Astrocyte (in vitro differentiated cells and primary cell): ENCODE measurements around the gene SCUBE1. TPM values are rescaled to one million over a fixed set of nuclear protein-coding genes. Genes with fewer than 3 reads are reported as not detected.

ENCODE experiments used
- DNase-seq: peaks from one replicate; pipeline ENCODE4 v3.0.0-alpha.2; 2010; ENCODE audit warnings: low read depth
- FAIRE-seq: peaks from 2 replicates; lab custom pipeline; 2011; peaks lifted over from hg19 to GRCh38; lab: Jason Lieb, UNC
- H2AFZ ChIP-seq: 2 replicates; pipeline ENCODE4 v1.6.0; 2012; ENCODE audit warnings: low read depth, low read length, inconsistent platforms
- H3K27ac ChIP-seq: 2 replicates; pipeline ENCODE4 v1.5.1; 2011; ENCODE audit warnings: low read depth, low read length, inconsistent platforms
- H3K27me3 ChIP-seq: 2 replicates; pipeline ENCODE4 v1.6.0; 2011; ENCODE audit warnings: low read length, inconsistent platforms; ENCODE audit not compliant: insufficient read depth
- H3K36me3 ChIP-seq: 2 replicates; pipeline ENCODE4 v1.5.1; 2011; ENCODE audit warnings: low read length, inconsistent platforms; ENCODE audit not compliant: insufficient read depth
- H3K4me1 ChIP-seq: 2 replicates; pipeline ENCODE4 v1.5.1; 2011; ENCODE audit warnings: low read length, inconsistent platforms; ENCODE audit not compliant: insufficient read depth
- H3K4me2 ChIP-seq: 2 replicates; pipeline ENCODE4 v1.6.0; 2012; ENCODE audit warnings: low read length, inconsistent platforms
- H3K4me3 ChIP-seq: 2 replicates; pipeline ENCODE4 v1.5.1; 2011; ENCODE audit warnings: low read depth, mild to moderate bottlenecking, low read length, inconsistent platforms; ENCODE audit not compliant: insufficient read depth
- H3K79me2 ChIP-seq: 2 replicates; pipeline ENCODE4 v1.6.0; 2012; ENCODE audit warnings: mild to moderate bottlenecking, low read length, inconsistent platforms; ENCODE audit not compliant: insufficient read depth
- H3K9ac ChIP-seq: 2 replicates; pipeline ENCODE4 v1.6.0; 2012; ENCODE audit warnings: mild to moderate bottlenecking, low read length, inconsistent platforms
- H3K9me3 ChIP-seq: 2 replicates; pipeline ENCODE4 v1.5.1; 2012; ENCODE audit warnings: low read depth, mild to moderate bottlenecking, low read length, inconsistent platforms; ENCODE audit not compliant: insufficient read depth
- H4K20me1 ChIP-seq: 2 replicates; pipeline ENCODE4 v1.6.0; 2012; ENCODE audit warnings: low read length, inconsistent platforms; ENCODE audit not compliant: insufficient read depth
- H3K27ac Mint-ChIP-seq: one replicate; pipeline ENCODE4 v1.8.0; 2021; ENCODE audit warnings: mild to moderate bottlenecking, mixed read lengths; ENCODE audit not compliant: unreplicated experiment
- H3K27me3 Mint-ChIP-seq: one replicate; pipeline ENCODE4 v1.8.0; 2021; ENCODE audit warnings: low read depth, mixed read lengths; ENCODE audit not compliant: unreplicated experiment
- H3K36me3 Mint-ChIP-seq: one replicate; pipeline ENCODE4 v1.8.0; 2021; ENCODE audit warnings: low read depth, mixed read lengths; ENCODE audit not compliant: unreplicated experiment
- H3K4me1 Mint-ChIP-seq: one replicate; pipeline ENCODE4 v1.8.0; 2021; ENCODE audit warnings: low read depth, mixed read lengths; ENCODE audit not compliant: unreplicated experiment
- H3K4me3 Mint-ChIP-seq: one replicate; pipeline ENCODE4 v1.8.0; 2021; ENCODE audit warnings: mild to moderate bottlenecking, moderate library complexity, mixed read lengths; ENCODE audit not compliant: unreplicated experiment
- H3K9me3 Mint-ChIP-seq: one replicate; pipeline ENCODE4 v1.8.0; 2021; ENCODE audit warnings: mild to moderate bottlenecking, mixed read lengths; ENCODE audit not compliant: unreplicated experiment
- CTCF ChIP-seq: IDR thresholded peaks from 2 replicates; pipeline ENCODE4 v1.5.1; 2011; ENCODE audit warnings: low read depth, mild to moderate bottlenecking, inconsistent platforms, low read length, moderate library complexity; ENCODE audit not compliant: insufficient read depth
- EZH2 ChIP-seq: IDR thresholded peaks from 2 replicates; pipeline ENCODE4 v1.6.1; 2012; ENCODE audit warnings: mild to moderate bottlenecking, low read length, inconsistent platforms; ENCODE audit not compliant: insufficient read depth
- total RNA-seq: library from RNA; stranded (reverse); gene quantifications from 2 replicates; pipeline ENCODE4 v1.2.1, GENCODE V29; 2021

Gene SCUBE1
- total RNA-seq, 1 donor from 2014 or later, result 0.07 TPM

- Histone ChIP-seq H4K20me1 (no peaks in the 10 kb centered on the region), H3K36me3 (no peaks in the 10 kb centered on the region), H3K27ac (no peak overlapping the region), H2AFZ (no peak overlapping the region), H3K9ac (no peak overlapping the region), H3K4me2 (no peak overlapping the region), H3K27me3 (peaks cover 2% of the 10 kb centered on the region), H3K4me3 (no peak overlapping the region), H3K9me3 (no peaks in the 10 kb centered on the region), H3K4me1 (no peaks in the 10 kb centered on the region), H3K79me2 (no peaks in the 10 kb centered on the region)
- Mint-ChIP-seq H3K27me3 (peaks cover 27% of the 10 kb centered on the region), H3K36me3 (no peaks in the 10 kb centered on the region), H3K4me1 (no peaks in the 10 kb centered on the region), H3K9me3 (no peaks in the 10 kb centered on the region), H3K27ac (no peak overlapping the region), H3K4me3 (no peak overlapping the region)
- FAIRE-seq (no peak), DNase-seq (no peak)
- TF ChIP-seq EZH2 (no peak), CTCF (no peak)
These were observed 130.1 kb downstream of the SCUBE1 start for GRCh38 chr22:43213051-43213450.

- Histone ChIP-seq H3K4me2 (no peak overlapping the region), H3K79me2 (no peaks in the 10 kb centered on the region), H2AFZ (no peak overlapping the region), H3K27me3 (peaks cover 2% of the 10 kb centered on the region), H3K9ac (no peak overlapping the region), H4K20me1 (no peaks in the 10 kb centered on the region), H3K36me3 (no peaks in the 10 kb centered on the region), H3K27ac (no peak overlapping the region), H3K4me1 (no peaks in the 10 kb centered on the region), H3K4me3 (no peak overlapping the region), H3K9me3 (no peaks in the 10 kb centered on the region)
- FAIRE-seq, result no peak
- Mint-ChIP-seq H3K27ac (no peak overlapping the region), H3K4me1 (no peaks in the 10 kb centered on the region), H3K27me3 (peaks cover 25% of the 10 kb centered on the region), H3K4me3 (no peak overlapping the region), H3K9me3 (no peaks in the 10 kb centered on the region), H3K36me3 (no peaks in the 10 kb centered on the region)
- TF ChIP-seq CTCF (no peak), EZH2 (no peak)
- no peak for DNase-seq
These were observed 130.7 kb downstream of the SCUBE1 start for GRCh38 chr22:43212434-43212952.

- H3K4me1 Mint-ChIP-seq, result no peaks in the 10 kb centered on the region
- H3K27me3 ChIP-seq, result peaks cover 2% of the 10 kb centered on the region
- H3K36me3 ChIP-seq, result no peaks in the 10 kb centered on the region
- no peak overlapping the region for H3K4me3 ChIP-seq
- H3K4me2 ChIP-seq, result no peak overlapping the region
- H3K4me1 ChIP-seq, result no peaks in the 10 kb centered on the region
- FAIRE-seq (no peak), DNase-seq (no peak)
- no peak overlapping the region for H3K9ac ChIP-seq
- H3K4me3 Mint-ChIP-seq, result no peak overlapping the region
- TF ChIP-seq EZH2, result no peak
- no peak for TF ChIP-seq CTCF
- no peaks in the 10 kb centered on the region for H3K9me3 Mint-ChIP-seq
- no peaks in the 10 kb centered on the region for H3K9me3 ChIP-seq
- H2AFZ ChIP-seq, result no peak overlapping the region
- H3K27ac Mint-ChIP-seq, result no peak overlapping the region
- H3K27ac ChIP-seq, result no peak overlapping the region
- no peaks in the 10 kb centered on the region for H3K36me3 Mint-ChIP-seq
- H4K20me1 ChIP-seq, result no peaks in the 10 kb centered on the region
- H3K27me3 Mint-ChIP-seq, result peaks cover 25% of the 10 kb centered on the region
- no peaks in the 10 kb centered on the region for H3K79me2 ChIP-seq
These were observed 131.2 kb downstream of the SCUBE1 start for GRCh38 chr22:43211941-43212433.
